Rectal smooth muscle tissue (tissue), 1 donor: ENCODE results near the gene ONECUT2.

Experiments
- H3K27ac ChIP-seq: one replicate; pipeline ENCODE4 v1.7.0; 2013; ENCODE audit warnings: low read depth, low read length, inconsistent platforms
- H3K27me3 ChIP-seq: one replicate; pipeline ENCODE4 v1.7.0; 2013; ENCODE audit warnings: low read length; ENCODE audit not compliant: control insufficient read depth, insufficient read depth
- H3K36me3 ChIP-seq: one replicate; pipeline ENCODE4 v1.7.0; 2013; ENCODE audit warnings: low read length; ENCODE audit not compliant: control insufficient read depth, insufficient read depth
- H3K4me1 ChIP-seq: one replicate; pipeline ENCODE4 v1.7.0; 2013; ENCODE audit warnings: low read length; ENCODE audit not compliant: control insufficient read depth, insufficient read depth
- H3K4me3 ChIP-seq: one replicate; pipeline ENCODE4 v1.7.0; 2013; ENCODE audit warnings: low read length
- H3K9ac ChIP-seq: one replicate; pipeline ENCODE4 v1.7.0; 2013; ENCODE audit warnings: low read length

ONECUT2 gene

DNA sequence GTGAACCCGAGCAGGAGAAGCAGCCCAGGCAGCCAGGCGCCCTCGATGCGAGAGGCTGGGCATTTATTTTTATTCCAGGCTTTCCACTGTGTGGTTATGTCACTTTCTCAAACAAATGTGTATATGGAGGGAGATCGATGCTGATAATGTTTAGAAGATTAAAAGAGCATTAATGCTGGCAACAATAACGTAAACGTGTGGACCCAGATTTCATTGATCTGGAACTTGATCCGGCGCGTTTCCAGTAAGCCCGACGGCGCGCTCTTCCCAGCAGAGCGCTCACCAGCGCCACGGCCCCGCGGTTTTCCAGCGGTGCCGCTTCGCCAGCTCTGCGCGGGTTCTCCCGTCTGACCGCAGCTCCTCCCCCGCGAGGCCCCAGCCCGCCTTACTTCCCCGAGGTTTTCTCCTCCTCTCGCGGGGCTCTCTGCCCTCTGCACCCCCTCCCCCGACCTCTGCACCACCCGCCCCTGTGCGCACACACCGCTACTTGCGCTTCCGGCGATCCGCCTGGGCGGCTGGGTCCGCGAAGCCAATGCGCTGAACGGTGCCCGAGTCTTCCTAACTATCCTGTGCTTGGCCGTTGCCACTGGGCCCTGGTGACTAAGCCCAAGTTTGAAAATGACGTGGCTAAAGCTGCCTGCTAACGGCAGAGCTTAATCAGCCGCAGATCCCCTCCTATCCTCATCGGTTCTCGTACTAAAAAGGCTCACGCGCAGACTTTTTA is 6.1 kb downstream of the ONECUT2 start:
- Histone ChIP-seq H3K9ac (no peak overlapping the region), H3K4me3 (no peak overlapping the region), H3K4me1 (no peaks in the 10 kb centered on the region), H3K27me3 (peaks cover 49% of the 10 kb centered on the region), H3K27ac (no peak overlapping the region), H3K36me3 (no peaks in the 10 kb centered on the region)

- Histone ChIP-seq H3K4me3 (no peak overlapping the region), H3K36me3 (no peaks in the 10 kb centered on the region), H3K9ac (no peak overlapping the region), H3K27ac (no peak overlapping the region), H3K4me1 (no peaks in the 10 kb centered on the region), H3K27me3 (peaks cover 33% of the 10 kb centered on the region)
These were observed 8.1 kb downstream of the ONECUT2 start for GRCh38 chr18:57443247-57443646.

DNA sequence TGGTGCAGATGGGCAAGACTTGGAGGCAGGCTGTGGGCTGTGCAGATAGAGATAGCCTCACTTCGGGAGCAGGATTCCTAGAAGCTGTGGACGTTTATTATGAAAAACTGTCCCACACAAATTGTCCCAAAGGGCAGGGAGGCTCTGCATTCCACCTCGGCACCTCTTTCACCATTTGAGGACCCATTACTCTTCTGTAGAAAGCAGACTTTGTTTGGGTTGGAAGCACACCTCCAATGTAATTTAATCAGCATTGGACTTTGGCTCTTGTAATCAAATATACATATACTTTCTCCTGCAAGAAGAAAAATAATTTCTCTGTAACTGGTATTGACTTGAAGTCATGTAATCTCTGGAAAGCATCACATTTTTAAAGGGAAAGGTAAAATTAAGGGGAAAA is 8.5 kb downstream of the ONECUT2 start:
- H3K27me3 ChIP-seq, result peaks cover 28% of the 10 kb centered on the region
- H3K4me1 ChIP-seq, result no peaks in the 10 kb centered on the region
- no peaks in the 10 kb centered on the region for H3K36me3 ChIP-seq
- H3K27ac ChIP-seq, result no peak overlapping the region
- H3K9ac ChIP-seq, result no peak overlapping the region
- H3K4me3 ChIP-seq, result no peak overlapping the region

GRCh38 chr18:57444301-57444759 is 9.2 kb downstream of the ONECUT2 start:
- Histone ChIP-seq H3K36me3 (no peaks in the 10 kb centered on the region), H3K27ac (no peak overlapping the region), H3K27me3 (peaks cover 22% of the 10 kb centered on the region)

DNA sequence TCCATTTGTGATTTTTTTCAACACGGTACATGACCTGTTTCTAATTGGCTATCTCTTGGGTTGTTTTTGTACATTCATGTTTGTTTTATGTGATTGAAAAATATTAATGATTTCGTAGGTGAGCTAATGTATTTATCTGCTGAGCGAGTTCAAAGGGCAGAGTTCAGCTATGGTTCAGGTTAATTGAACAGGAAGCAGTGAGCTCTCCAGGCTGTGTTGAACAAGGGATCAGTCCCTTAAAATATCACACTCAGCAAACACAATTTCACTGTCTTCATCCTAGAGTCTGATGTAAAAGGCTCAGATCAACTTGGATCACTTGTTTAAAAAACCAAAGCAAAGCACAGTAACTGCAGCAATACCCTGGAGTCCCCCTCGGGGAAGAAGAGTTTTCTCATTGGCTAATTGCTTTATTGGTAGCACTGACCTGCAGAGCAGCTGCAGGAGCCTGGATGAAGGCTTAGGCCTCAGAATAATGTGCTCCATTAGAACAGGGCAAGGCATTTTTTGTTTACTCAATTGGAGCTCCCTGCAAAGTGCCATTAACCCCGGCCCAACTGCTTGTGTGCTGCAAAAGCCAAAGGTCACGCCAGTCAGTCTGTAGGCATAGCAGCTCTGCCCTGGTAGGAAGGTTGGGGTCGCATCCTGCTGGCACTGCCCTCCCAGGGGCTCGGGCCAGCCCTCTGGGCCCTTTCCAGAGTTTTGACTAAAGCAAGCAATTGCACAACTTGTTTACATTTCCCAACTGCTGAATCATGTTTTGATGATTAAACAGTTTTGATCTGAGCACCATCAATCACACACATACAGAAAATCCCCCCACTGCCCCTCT is 10.5 kb downstream of the ONECUT2 start:
- Histone ChIP-seq H3K27ac (no peak overlapping the region), H3K36me3 (no peaks in the 10 kb centered on the region), H3K9ac (no peak overlapping the region), H3K27me3 (peaks cover 9% of the 10 kb centered on the region), H3K4me1 (no peaks in the 10 kb centered on the region), H3K4me3 (no peak overlapping the region)

More at GRCh38 chr18:57444301-57444759, 9.2 kb downstream of the ONECUT2 start:
- no peaks in the 10 kb centered on the region for H3K4me1 ChIP-seq
- no peak overlapping the region for H3K4me3 ChIP-seq
- no peak overlapping the region for H3K9ac ChIP-seq

- Histone ChIP-seq H3K27ac (no peak overlapping the region), H3K27me3 (peaks cover 3% of the 10 kb centered on the region), H3K4me1 (no peaks in the 10 kb centered on the region), H3K9ac (no peak overlapping the region), H3K36me3 (no peaks in the 10 kb centered on the region), H3K4me3 (no peak overlapping the region)
These were observed 11.1 kb downstream of the ONECUT2 start for GRCh38 chr18:57446322-57446721.

DNA sequence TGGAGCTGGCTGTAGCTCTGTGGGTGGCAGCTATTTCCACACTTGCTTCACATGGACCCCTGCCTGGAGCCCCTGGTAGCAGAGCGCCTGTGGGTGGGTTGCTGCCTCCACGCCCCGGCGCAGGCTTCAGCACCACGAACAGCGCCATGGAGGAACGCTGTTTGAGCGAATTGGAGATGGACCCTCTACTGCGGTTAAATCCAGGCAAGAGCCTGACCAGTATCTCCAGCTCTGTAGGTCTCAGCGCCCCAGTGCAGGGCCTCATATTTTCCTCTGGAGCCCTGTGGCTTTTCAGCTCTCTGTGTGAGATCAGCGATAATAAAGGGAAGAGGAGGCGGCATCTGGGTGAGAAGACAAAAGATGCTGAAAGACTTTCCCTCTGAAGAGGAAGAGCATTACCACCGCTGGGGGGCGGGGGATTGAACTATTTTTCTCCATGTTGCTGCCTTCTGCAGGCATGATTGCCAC is 12.0 kb downstream of the ONECUT2 start:
- Histone ChIP-seq H3K27ac (no peak overlapping the region), H3K4me1 (no peaks in the 10 kb centered on the region), H3K27me3 (no peaks in the 10 kb centered on the region), H3K4me3 (no peak overlapping the region), H3K36me3 (no peaks in the 10 kb centered on the region), H3K9ac (no peak overlapping the region)

DNA sequence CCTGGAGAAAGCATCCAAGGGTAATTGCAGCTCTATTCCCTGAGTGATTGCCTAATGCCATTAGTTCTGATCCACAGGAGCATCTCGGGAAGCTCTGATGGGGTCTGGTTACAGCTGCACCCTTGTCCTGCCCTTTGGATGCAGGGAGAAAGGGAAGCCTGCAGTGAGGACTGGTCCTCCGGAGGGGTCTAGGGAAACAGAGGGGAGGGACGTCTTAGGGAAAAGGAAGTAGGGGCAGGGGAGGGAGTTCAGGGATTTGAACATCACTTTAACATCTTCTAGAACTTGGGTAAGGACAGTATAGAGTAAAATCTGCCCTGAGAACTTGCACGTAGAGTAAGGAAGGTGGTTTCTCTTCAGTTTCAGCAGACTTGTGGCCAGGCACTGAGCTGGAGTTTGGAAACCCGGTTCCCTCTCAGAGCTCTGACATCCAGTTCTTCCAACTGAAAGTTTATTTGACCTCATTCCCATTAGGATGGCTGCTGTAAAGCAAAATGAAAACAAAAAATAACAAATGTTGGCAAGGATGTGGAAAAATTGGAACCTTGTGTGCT is 20.5 kb downstream of the ONECUT2 start:
- H3K36me3 ChIP-seq, result no peaks in the 10 kb centered on the region
- H3K27ac ChIP-seq, result no peak overlapping the region
- H3K9ac ChIP-seq, result no peak overlapping the region
- no peak overlapping the region for H3K4me3 ChIP-seq
- no peaks in the 10 kb centered on the region for H3K4me1 ChIP-seq
- H3K27me3 ChIP-seq, result no peaks in the 10 kb centered on the region

DNA sequence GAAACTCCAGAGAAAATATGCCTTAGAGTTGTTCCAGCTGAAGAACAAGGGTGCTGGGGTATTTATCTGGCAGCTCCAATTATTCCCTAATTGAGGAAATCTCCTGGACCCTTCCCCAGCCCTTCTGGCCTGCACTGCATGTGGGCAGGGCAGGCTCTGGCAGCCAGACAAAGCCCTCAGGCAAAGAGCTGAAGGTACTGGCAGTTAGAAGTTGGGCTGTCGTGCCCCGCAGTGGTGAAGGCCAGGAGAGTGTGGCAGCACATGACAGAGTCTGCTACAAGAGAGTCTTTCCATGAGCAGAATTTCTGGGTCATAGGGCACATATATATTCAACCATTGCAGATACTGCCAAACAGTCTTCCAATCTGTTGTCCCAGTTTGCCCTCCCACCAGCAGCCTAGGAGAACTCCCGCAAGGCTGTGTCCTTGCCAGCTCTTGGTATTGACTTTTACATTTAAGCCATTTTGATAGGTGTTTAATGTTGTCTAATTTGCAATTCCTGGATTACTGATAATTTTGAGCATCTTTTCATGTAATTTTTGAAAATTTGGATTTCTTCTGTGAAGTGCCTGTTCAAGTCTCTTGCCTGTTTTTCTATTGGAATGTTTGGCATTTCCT is 26.6 kb downstream of the ONECUT2 start:
- no peaks in the 10 kb centered on the region for H3K27me3 ChIP-seq
- H3K36me3 ChIP-seq, result no peaks in the 10 kb centered on the region
- no peak overlapping the region for H3K27ac ChIP-seq
- H3K4me1 ChIP-seq, result no peaks in the 10 kb centered on the region
- no peak overlapping the region for H3K4me3 ChIP-seq
- no peak overlapping the region for H3K9ac ChIP-seq

DNA sequence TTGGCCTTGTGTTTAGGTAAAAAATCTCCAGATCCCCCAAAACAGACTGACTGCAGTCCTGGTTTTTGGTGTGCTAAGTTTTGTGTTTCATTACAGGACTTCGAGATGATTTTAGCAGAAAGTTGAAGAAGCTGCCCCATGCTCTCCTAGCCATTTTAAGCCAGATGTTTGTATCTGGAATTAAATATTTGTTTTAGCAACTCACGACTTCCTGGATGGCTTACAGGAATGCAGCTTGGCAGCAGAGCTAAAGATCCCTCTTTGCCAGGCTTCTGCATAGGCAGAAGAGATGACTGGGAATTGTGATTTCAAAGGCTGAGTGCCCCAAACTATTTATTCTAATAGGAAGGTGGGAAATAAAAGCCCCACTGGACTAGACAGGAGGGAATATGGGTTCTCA is 31.1 kb downstream of the ONECUT2 start:
- Histone ChIP-seq H3K27ac (no peak overlapping the region), H3K9ac (no peak overlapping the region), H3K4me3 (no peak overlapping the region), H3K27me3 (no peaks in the 10 kb centered on the region), H3K36me3 (no peaks in the 10 kb centered on the region), H3K4me1 (no peaks in the 10 kb centered on the region)

DNA sequence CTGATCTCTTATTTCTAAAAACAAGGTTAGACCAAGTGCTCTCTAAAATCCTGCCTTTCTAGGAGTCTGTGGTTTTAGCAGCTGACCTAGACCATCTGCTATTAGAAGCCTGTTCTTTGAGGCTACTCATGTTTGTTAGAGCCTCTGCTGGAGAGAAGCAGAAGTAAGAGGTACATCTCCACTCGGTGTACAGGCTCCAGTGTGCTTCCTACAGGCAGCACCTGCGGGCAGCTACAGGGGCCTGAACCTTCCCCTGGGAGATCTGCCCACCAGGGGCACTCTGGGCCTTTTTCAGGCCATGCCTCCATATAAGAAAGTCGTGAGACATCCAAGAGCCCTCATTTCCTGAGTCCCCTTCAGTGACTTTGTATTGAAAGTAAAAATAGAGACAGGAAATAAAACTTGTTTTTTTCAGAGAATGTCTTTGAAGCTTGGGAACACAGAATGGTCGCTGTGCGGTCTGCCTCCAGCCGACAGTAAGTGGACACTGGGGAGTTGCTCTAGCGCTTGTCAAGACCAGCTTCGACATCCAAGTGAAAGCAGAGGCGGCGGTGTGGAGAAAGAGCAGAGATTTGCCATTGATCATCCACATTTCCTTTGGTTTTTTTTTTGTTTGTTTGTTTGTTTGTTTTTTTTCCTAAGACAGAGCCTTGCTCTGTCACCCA is 31.7 kb downstream of the ONECUT2 start:
- no peaks in the 10 kb centered on the region for H3K36me3 ChIP-seq
- H3K4me1 ChIP-seq, result no peaks in the 10 kb centered on the region
- H3K27ac ChIP-seq, result no peak overlapping the region
- H3K9ac ChIP-seq, result no peak overlapping the region
- no peaks in the 10 kb centered on the region for H3K27me3 ChIP-seq
- no peak overlapping the region for H3K4me3 ChIP-seq

DNA sequence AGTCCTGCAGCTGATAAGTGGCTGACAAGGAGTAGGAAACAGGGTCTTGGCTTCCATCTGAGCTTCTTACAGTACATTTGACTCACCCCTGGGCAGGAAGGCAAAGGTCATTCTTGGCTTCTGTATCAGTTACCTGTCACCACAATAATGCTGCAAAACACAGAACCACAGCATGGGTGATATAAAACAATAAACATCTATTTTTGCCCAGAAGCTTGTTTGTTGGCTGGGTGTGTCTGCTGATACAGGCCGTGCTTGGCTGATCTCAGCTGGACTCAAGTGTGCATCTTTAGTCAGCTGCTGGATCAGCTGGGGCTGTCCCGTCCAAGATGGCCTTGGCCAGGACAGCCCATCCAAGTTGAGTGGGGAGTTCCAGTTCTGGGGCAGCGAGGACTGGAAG is 34.7 kb downstream of the ONECUT2 start:
- Histone ChIP-seq H3K27ac (no peak overlapping the region), H3K27me3 (no peaks in the 10 kb centered on the region), H3K4me1 (no peaks in the 10 kb centered on the region), H3K4me3 (no peak overlapping the region), H3K9ac (no peak overlapping the region), H3K36me3 (no peaks in the 10 kb centered on the region)
